GM12864 (cell line): ENCODE measurements around the gene JMJD1C.

Experiments used
- DNase-seq: peaks from one replicate; pipeline ENCODE4 v3.0.0-alpha.2; 2011; ENCODE audit warnings: low read depth
- H3K4me3 ChIP-seq: 2 replicates; pipeline ENCODE4 v1.5.1; 2011; ENCODE audit warnings: mild to moderate bottlenecking, low read depth, low read length, control low read depth
- CTCF ChIP-seq: IDR thresholded peaks from 2 replicates; pipeline ENCODE4 v1.5.1; 2011; ENCODE audit warnings: low read depth, mild to moderate bottlenecking, moderate library complexity, low read length, control low read depth, inconsistent platforms; ENCODE audit errors: missing control alignments

Gene JMJD1C

GRCh38 chr10:63133821-63134557, 331.8 kb downstream of the JMJD1C start:
- DNase-seq: no peak
- peak overlapping the region; percentile 77 for H3K4me3 ChIP-seq
- no peak for TF ChIP-seq CTCF

GRCh38 chr10:63133056-63133820, 332.5 kb downstream of the JMJD1C start, which contains the start of gene NRBF2:
Gene NRBF2, plus strand, starts transcription at chr10:63133328. Its CDS starts 143 bp downstream, at chr10:63133471.
- peak; percentile 16 for TF ChIP-seq CTCF
- peak within 1 kb of the TSS; percentile 77 for H3K4me3 ChIP-seq
- peak; percentile 98 for DNase-seq

GRCh38 chr10:63132651-63133055, 333.1 kb downstream of the JMJD1C start:
- H3K4me3 ChIP-seq: peak overlapping the region; percentile 19; the same call in 1 of the 2 replicates
- TF ChIP-seq CTCF: no peak
- DNase-seq: no peak

- no peak for DNase-seq
- no peak for TF ChIP-seq CTCF
- H3K4me3 ChIP-seq: no peak overlapping the region
Measured at GRCh38 chr10:63129888-63130287, 335.9 kb downstream of the JMJD1C start.

- no peak for DNase-seq
- TF ChIP-seq CTCF: no peak
- H3K4me3 ChIP-seq: no peak overlapping the region
Measured at GRCh38 chr10:63128443-63128842, 337.3 kb downstream of the JMJD1C start.

GRCh38 chr10:63125459-63125858, 340.3 kb downstream of the JMJD1C start:
- TF ChIP-seq CTCF: no peak
- no peak overlapping the region for H3K4me3 ChIP-seq
- no peak for DNase-seq
